ENCODE results near the gene C16orf96. TPM values are rescaled to one million over a fixed set of nuclear protein-coding genes. Genes with fewer than 3 reads are reported as not detected.

The C16orf96 gene
- total and polyA plus RNA-seq, 2 of the 8 experiments (the other 6 are each of a cell fraction or from before 2014, with no cell fraction given): 1.0 to 1.3 TPM

GRCh38 chr16:4570688-4571321 is 14.7 kb downstream of the C16orf96 start (continued):
- no peak for TF ChIP-seq CTCF (IDR thresholded peaks at IDR 0.05; ENCODE audit: control extremely low read depth in 1 of 3, insufficient read depth in 1 of 3, low read depth in 1 of 3, low read length in 3 of 3)
- TF ChIP-seq TBP (IDR thresholded peaks at IDR 0.05; ENCODE audit: low read depth, low read length): peak; percentile 72
- no peak for TF ChIP-seq BACH1 (IDR thresholded peaks at IDR 0.05; ENCODE audit: low read length)
- TF ChIP-seq E2F6 (IDR thresholded peaks at IDR 0.05): 0 out of 2 replicates have a peak, but pooled peaks have one; percentile 29
- no peak for TF ChIP-seq FOSL1 (IDR thresholded peaks at IDR 0.05; ENCODE audit: insufficient read depth, low read depth, low read length)
- TF ChIP-seq ATF3 (IDR thresholded peaks at IDR 0.05; ENCODE audit: insufficient read depth, low read depth, low read length): no peak
- peak; percentile 75 for TF ChIP-seq ASH2L (IDR thresholded peaks at IDR 0.05; ENCODE audit: low read length)

All from H1 (cell line).